AG04450 (cell line): ENCODE results near the gene KDM3B. TPM values are rescaled to one million over a fixed set of nuclear protein-coding genes. Genes with fewer than 3 reads are reported as not detected.
"Not testable (repeated sequence)": the region's sequence is repeated elsewhere in the genome, so short reads cannot be mapped to it uniquely, and the experiment has no call there.

Source experiments
- CTCF ChIA-PET: fragments of 300-600, 350-600 bp; formaldehyde crosslinking; extraction: SDS; loops from one replicate; lab custom pipeline; 2022; ENCODE audit warnings: antibody characterized with exemption, inconsistent platforms; lab: Charles Lee
- POLR2A ChIA-PET: fragments of 350-600 bp; formaldehyde crosslinking; extraction: SDS; loops from one replicate; lab custom pipeline; 2021; ENCODE audit warnings: antibody characterized with exemption, inconsistent platforms; lab: Yijun Ruan, JAX
- DNase-seq: peaks from one replicate; pipeline ENCODE4 v3.0.0-alpha.2; 2011; ENCODE audit warnings: low read depth, low spot score
- H3K27ac ChIP-seq: one replicate; pipeline ENCODE4 v1.5.1; 2012; ENCODE audit warnings: low read depth, low read length, control low read depth
- H3K27me3 ChIP-seq: one replicate; pipeline ENCODE4 v1.6.0; 2012; ENCODE audit warnings: low read length; ENCODE audit not compliant: control insufficient read depth, insufficient read depth
- H3K4me3 ChIP-seq: 2 replicates; pipeline ENCODE4 v1.5.1; 2011; ENCODE audit warnings: mild to moderate bottlenecking, low read depth, low read length, control low read depth
- H3K9me3 ChIP-seq: 2 replicates; pipeline ENCODE4 v1.5.1; 2012; ENCODE audit warnings: low read length; ENCODE audit not compliant: control insufficient read depth, insufficient read depth
- CTCF ChIP-seq: IDR thresholded peaks from 2 replicates; pipeline ENCODE4 v1.5.1; 2011; ENCODE audit warnings: low read depth, low read length, control low read depth, inconsistent platforms
- polyA plus RNA-seq: library from polyadenylated mRNA; depleted of rRNA; stranded (reverse); fragments of >200 nt; gene quantifications from 2 replicates; pipeline ENCODE4 v1.2.3, GENCODE V29; 2011

The KDM3B gene
- polyA plus RNA-seq, 1 experiment: 32.7 TPM

GRCh38 chr5:138410996-138411640 is 58.6 kb downstream of the KDM3B start:
- H3K9me3 ChIP-seq, DNase-seq, H3K27ac ChIP-seq, H3K27me3 ChIP-seq, POLR2A ChIA-PET, H3K4me3 ChIP-seq: not testable (repeated sequence)
- CTCF ChIA-PET: interaction anchor here (0.7 to 3.3 kb wide), 4 partner anchors 14 to 188 kb away, joined by 3 to 18 read pairs (median 4); no protein-coding TSS in a partner anchor
- peak; percentile 42; the same call in 1 of the 2 replicates for TF ChIP-seq CTCF

GRCh38 chr5:138418444-138418843 is 66.0 kb downstream of the KDM3B start:
- POLR2A ChIA-PET: no interaction called here
- no peaks in the 10 kb centered on the region for H3K9me3 ChIP-seq
- no peak for DNase-seq
- H3K4me3 ChIP-seq: no peak overlapping the region
- H3K27ac ChIP-seq: no peak overlapping the region
- TF ChIP-seq CTCF: no peak
- H3K27me3 ChIP-seq: no peaks in the 10 kb centered on the region
- CTCF ChIA-PET: no interaction called here

- POLR2A ChIA-PET: interaction anchor here (0.6 kb wide), 1 partner anchor 1179 kb away, joined by 3 read pairs; no protein-coding TSS in a partner anchor
- H3K27me3 ChIP-seq: no peaks in the 10 kb centered on the region
- no peak overlapping the region for H3K4me3 ChIP-seq
- H3K9me3 ChIP-seq: no peaks in the 10 kb centered on the region
- no peak for DNase-seq
- no peak for TF ChIP-seq CTCF
- H3K27ac ChIP-seq: no peak overlapping the region
- CTCF ChIA-PET: interaction anchor here (0.7 to 1.8 kb wide), 4 partner anchors 14 to 78 kb away, joined by 3 to 6 read pairs (median 3); partner anchors contain the start of gene KDM3B
These were observed 72.6 kb downstream of the KDM3B start for GRCh38 chr5:138425079-138425478.

- POLR2A ChIA-PET: interaction anchor here (0.6 kb wide), 1 partner anchor 32 kb away, joined by 3 read pairs; no protein-coding TSS in a partner anchor
- no peaks in the 10 kb centered on the region for H3K27me3 ChIP-seq
- TF ChIP-seq CTCF: no peak
- H3K27ac ChIP-seq: no peak overlapping the region
- H3K9me3 ChIP-seq: no peaks in the 10 kb centered on the region
- H3K4me3 ChIP-seq: no peak overlapping the region
- no peak for DNase-seq
- CTCF ChIA-PET: no interaction called here
These were observed 83.5 kb downstream of the KDM3B start for GRCh38 chr5:138435943-138436342.
